ENCODE data around the gene FBF1. TPM values are rescaled to one million over a fixed set of nuclear protein-coding genes. Genes with fewer than 3 reads are reported as not detected.

FBF1 gene
- total and polyA plus RNA-seq, 9 of the 15 experiments (the other 6 are each of a cell fraction or from before 2014, with no cell fraction given), result 0.46 to 14.9 (median 7.5) TPM

DNA sequence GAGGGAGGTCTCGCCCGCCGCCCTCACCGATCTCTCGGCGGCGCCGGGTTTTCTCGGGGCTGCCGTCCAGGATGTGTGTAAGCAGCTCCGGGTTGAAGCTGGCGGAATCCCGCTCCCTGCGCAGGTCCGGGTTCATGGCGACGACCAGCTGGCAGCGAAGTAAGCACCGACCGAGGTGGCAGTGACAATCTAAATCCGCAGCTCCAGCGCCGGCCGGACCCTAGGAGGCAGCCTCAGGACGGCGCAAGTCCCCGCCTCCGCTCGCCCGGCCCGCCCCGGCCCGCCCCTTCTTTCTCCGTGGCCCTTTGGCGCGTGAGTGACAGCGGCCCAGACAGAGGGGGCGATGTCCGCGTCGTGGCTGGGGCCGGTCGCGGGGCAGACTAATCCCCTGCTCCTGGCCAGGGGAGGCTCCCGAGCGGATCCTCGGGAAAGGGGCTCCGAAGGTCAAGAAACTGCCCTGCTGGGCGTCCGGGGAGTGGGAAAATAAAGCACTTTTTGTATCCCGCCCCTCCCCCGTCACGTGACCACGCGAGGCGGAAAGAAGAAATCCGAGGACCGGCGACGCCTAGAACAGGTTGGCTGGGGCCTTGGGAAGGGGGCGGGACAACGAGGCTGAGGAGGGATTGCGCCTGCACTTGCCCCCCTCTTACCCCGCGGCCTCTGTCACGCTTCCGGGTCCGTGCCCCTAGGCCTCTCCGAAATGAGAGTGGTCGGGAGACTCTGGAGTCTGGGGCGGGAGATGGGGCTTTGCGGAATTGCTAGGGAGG lies 38.3 kb upstream of the FBF1 start, which contains the start of the genes ACOX1 and TEN1 (continued):
- TF ChIP-seq ZNF696 (CRISPR knock-in tag; conservative IDR thresholded peaks at IDR 0.05) (no peak), ELF2 (CRISPR knock-in tag; IDR thresholded peaks at IDR 0.05) (peak; percentile 93), ZNF384 (IDR thresholded peaks at IDR 0.05; ENCODE audit: low read depth, low read length) (no peak), CHD2 (IDR thresholded peaks at IDR 0.05; ENCODE audit: low read depth, low read length) (no peak), RNF2 (IDR thresholded peaks at IDR 0.05) (peak; percentile 70), HMG20B (CRISPR knock-in tag; IDR thresholded peaks at IDR 0.05) (no peak), PCBP1 (IDR thresholded peaks at IDR 0.05; ENCODE audit: low read depth, low read length, poor library complexity, severe bottlenecking) (peak; percentile 81), EP300 (IDR thresholded peaks at IDR 0.05; ENCODE audit: low read length) (peak; percentile 24; the same call in 1 of the 2 replicates), CBFA2T2 (conservative IDR thresholded peaks at IDR 0.05) (peak; percentile 96), SMARCC2 (IDR thresholded peaks at IDR 0.05; ENCODE audit: low read depth) (0 out of 2 replicates have a peak, but pooled peaks have one; percentile 45), KAT7 (CRISPR knock-in tag; IDR thresholded peaks at IDR 0.05; ENCODE audit: borderline replicate concordance) (peak; percentile 79; the same call in 1 of the 2 replicates), DACH1 (IDR thresholded peaks at IDR 0.05; ENCODE audit: partially characterized antibody) (no peak), ZNF324 (CRISPR knock-in tag; IDR thresholded peaks at IDR 0.05) (no peak), RBM22 (IDR thresholded peaks at IDR 0.05; ENCODE audit: low read depth, low read length, poor library complexity, severe bottlenecking) (no peak)
- TF ChIP-seq, protein P1, sequence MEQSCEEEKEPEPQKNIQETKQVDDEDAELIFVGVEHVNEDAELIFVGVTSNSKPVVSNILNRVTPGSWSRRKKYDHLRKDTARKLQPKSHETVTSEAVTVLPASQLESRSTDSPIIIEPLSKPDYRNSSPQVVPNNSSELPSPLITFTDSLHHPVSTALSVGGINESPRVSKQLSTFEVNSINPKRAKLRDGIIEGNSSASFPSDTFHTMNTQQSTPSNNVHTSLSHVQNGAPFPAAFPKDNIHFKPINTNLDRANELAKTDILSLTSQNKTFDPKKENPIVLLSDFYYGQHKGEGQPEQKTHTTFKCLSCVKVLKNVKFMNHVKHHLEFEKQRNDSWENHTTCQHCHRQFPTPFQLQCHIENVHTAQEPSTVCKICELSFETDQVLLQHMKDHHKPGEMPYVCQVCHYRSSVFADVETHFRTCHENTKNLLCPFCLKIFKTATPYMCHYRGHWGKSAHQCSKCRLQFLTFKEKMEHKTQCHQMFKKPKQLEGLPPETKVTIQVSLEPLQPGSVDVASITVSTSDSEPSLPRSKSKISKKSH (CRISPR knock-in tag; IDR thresholded peaks at IDR 0.05), result no peak
- TF ChIP-seq, protein P2, sequence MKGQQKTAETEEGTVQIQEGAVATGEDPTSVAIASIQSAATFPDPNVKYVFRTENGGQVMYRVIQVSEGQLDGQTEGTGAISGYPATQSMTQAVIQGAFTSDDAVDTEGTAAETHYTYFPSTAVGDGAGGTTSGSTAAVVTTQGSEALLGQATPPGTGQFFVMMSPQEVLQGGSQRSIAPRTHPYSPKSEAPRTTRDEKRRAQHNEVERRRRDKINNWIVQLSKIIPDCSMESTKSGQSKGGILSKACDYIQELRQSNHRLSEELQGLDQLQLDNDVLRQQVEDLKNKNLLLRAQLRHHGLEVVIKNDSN (CRISPR knock-in tag; IDR thresholded peaks at IDR 0.05), result peak; percentile 98
- TF ChIP-seq, protein P3, sequence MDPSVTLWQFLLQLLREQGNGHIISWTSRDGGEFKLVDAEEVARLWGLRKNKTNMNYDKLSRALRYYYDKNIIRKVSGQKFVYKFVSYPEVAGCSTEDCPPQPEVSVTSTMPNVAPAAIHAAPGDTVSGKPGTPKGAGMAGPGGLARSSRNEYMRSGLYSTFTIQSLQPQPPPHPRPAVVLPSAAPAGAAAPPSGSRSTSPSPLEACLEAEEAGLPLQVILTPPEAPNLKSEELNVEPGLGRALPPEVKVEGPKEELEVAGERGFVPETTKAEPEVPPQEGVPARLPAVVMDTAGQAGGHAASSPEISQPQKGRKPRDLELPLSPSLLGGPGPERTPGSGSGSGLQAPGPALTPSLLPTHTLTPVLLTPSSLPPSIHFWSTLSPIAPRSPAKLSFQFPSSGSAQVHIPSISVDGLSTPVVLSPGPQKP (CRISPR knock-in tag; IDR thresholded peaks at IDR 0.05), result no peak
- TF ChIP-seq, protein P4, sequence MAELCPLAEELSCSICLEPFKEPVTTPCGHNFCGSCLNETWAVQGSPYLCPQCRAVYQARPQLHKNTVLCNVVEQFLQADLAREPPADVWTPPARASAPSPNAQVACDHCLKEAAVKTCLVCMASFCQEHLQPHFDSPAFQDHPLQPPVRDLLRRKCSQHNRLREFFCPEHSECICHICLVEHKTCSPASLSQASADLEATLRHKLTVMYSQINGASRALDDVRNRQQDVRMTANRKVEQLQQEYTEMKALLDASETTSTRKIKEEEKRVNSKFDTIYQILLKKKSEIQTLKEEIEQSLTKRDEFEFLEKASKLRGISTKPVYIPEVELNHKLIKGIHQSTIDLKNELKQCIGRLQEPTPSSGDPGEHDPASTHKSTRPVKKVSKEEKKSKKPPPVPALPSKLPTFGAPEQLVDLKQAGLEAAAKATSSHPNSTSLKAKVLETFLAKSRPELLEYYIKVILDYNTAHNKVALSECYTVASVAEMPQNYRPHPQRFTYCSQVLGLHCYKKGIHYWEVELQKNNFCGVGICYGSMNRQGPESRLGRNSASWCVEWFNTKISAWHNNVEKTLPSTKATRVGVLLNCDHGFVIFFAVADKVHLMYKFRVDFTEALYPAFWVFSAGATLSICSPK (IDR thresholded peaks at IDR 0.05; ENCODE audit: borderline replicate concordance), result no peak
- TF ChIP-seq, protein P5, sequence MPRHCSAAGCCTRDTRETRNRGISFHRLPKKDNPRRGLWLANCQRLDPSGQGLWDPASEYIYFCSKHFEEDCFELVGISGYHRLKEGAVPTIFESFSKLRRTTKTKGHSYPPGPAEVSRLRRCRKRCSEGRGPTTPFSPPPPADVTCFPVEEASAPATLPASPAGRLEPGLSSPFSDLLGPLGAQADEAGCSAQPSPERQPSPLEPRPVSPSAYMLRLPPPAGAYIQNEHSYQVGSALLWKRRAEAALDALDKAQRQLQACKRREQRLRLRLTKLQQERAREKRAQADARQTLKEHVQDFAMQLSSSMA (CRISPR knock-in tag; IDR thresholded peaks at IDR 0.05), result no peak
- TF ChIP-seq, protein P6, sequence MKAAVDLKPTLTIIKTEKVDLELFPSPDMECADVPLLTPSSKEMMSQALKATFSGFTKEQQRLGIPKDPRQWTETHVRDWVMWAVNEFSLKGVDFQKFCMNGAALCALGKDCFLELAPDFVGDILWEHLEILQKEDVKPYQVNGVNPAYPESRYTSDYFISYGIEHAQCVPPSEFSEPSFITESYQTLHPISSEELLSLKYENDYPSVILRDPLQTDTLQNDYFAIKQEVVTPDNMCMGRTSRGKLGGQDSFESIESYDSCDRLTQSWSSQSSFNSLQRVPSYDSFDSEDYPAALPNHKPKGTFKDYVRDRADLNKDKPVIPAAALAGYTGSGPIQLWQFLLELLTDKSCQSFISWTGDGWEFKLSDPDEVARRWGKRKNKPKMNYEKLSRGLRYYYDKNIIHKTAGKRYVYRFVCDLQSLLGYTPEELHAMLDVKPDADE (conservative IDR thresholded peaks at IDR 0.05; ENCODE audit: control insufficient read depth, low read depth, low read length), result peak; percentile 14; the same call in 1 of the 2 replicates
